ENCODE results near the gene CUL4A.

The CUL4A gene

DNA sequence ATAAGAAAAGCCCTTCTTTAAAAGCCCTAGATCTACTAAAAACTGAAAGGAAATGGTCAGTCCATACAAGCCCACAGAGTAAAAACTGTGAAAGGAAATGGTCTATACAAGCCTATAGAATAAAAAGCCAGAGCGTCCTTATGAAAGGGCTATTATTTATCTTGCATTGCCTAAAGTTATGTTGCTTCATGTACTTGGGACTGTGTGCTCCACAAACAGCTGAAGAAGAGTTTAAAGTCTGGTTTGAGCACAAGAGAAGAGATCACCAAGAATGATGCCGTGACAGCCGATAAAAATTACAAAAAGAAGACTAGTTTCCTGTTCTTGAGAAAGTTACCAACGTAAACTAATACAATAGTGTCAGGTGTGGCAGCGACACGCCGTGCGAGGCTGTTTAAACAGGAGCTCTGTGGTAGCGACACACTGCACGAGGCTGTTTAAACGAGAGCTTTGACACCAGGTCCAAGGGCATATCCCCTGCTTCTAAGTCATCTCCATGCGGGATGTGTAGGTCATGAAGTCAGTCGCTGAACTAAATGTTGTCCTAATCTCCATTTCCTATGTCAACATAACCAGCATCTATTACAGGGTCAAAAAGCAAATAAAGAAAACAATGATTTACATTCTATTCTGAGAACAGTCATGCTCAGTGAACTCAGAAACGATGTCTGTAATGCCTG lies 25.8 kb upstream of the CUL4A start:
- Mint-ChIP-seq H3K4me3 (no peak overlapping the region), H3K4me1 (peaks cover 13% of the 10 kb centered on the region), H3K27ac (no peak overlapping the region), H3K27me3 (ENCODE audit: low read depth, poor library complexity) (peaks cover 3% of the 10 kb centered on the region), H3K9me3 (no peaks in the 10 kb centered on the region), H3K36me3 (ENCODE audit: low read depth) (peaks cover 69% of the 10 kb centered on the region)
- TF ChIP-seq, protein P1, sequence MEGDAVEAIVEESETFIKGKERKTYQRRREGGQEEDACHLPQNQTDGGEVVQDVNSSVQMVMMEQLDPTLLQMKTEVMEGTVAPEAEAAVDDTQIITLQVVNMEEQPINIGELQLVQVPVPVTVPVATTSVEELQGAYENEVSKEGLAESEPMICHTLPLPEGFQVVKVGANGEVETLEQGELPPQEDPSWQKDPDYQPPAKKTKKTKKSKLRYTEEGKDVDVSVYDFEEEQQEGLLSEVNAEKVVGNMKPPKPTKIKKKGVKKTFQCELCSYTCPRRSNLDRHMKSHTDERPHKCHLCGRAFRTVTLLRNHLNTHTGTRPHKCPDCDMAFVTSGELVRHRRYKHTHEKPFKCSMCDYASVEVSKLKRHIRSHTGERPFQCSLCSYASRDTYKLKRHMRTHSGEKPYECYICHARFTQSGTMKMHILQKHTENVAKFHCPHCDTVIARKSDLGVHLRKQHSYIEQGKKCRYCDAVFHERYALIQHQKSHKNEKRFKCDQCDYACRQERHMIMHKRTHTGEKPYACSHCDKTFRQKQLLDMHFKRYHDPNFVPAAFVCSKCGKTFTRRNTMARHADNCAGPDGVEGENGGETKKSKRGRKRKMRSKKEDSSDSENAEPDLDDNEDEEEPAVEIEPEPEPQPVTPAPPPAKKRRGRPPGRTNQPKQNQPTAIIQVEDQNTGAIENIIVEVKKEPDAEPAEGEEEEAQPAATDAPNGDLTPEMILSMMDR (IDR thresholded peaks at IDR 0.05): no peak
- DNase-seq: no peak

DNA sequence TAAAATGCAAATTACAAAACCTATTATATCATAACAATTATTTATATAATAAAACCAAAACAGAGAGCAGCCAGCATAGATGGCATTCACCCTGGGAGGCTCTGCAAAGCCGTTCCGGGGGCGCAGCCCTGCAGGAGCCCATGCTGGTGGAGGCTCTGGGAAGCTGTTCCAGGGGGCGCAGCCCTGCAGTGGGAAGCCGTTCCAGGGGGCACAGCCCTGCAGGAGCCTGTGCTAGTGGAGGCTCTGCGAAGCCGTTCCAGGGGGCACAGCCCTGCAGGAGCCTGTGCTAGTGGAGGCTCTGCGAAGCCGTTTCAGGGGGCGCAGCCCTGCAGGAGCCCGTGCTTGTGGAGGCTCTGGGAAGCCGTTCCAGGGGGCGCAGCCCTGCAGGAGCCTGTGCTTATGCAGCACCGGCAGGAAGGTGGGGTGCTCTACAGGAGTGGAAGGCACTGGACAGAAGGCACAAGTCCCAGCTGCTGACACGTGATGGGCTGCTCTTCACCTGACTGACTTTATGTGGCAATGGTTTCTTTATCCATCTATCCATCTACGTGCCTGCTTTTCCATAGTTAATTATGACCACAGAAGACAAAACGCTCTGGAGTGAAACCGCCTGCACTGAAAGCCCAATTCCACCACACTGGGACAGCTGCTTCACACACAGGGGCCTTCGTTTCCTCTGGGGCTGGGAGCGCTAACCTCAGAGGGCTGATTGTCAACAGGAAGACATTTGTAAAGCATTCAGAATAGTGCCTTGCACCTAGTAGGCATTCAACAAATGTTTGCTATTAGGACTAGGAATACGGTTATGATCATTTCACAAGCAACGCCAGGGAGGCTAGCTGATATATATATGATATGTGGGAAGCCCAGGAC lies 24.6 kb upstream of the CUL4A start:
- H3K4me1 Mint-ChIP-seq: peaks cover 15% of the 10 kb centered on the region
- TF ChIP-seq, protein P1 (IDR thresholded peaks at IDR 0.05): no peak
- DNase-seq: no peak
- peaks cover 73% of the 10 kb centered on the region for H3K36me3 Mint-ChIP-seq (ENCODE audit: low read depth)
- H3K27ac Mint-ChIP-seq: peak overlapping the region; percentile 77
- H3K27me3 Mint-ChIP-seq (ENCODE audit: low read depth, poor library complexity): no peaks in the 10 kb centered on the region
- no peaks in the 10 kb centered on the region for H3K9me3 Mint-ChIP-seq
- no peak overlapping the region for H3K4me3 Mint-ChIP-seq

DNA sequence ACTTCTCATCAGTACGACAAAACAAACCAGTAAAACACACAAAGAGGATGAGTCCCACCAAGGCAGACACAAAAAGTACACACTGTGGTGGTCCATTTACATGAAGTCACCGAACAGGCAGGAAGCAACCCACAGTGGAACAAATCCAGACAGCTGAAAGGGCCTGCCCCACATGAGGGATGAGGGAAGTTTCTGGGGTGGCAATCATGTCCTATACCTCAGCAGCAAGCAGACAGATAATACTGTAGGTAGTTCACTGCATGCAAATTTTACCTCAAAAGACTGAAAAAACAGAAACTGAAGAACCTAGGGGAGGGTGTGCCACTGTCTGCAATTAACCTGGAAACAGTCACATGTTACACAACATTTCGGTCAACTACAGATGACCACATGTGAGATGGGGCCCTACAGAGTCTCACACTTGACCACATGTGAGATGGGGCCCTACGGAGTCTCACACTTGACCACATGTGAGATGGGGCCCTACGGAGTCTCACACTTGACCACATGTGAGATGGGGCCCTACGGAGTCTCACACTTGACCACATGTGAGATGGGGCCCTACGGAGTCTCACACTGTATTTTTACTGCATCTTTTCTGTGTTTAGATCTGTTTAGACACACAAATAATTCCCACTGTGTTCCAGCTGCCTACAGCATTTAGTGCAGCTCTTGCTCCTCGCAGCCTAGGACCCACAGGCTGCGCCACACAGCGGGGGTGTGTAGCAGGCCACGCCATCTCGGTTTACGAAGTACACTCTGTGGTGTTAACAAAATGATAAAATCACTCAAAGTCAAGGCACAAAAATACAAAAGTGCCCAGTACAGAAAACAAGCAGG lies 23.1 kb upstream of the CUL4A start:
- no peaks in the 10 kb centered on the region for H3K27me3 Mint-ChIP-seq (ENCODE audit: low read depth, poor library complexity)
- no peak for DNase-seq
- H3K36me3 Mint-ChIP-seq (ENCODE audit: low read depth): peaks cover 74% of the 10 kb centered on the region
- H3K9me3 Mint-ChIP-seq: no peaks in the 10 kb centered on the region
- TF ChIP-seq, protein P1 (IDR thresholded peaks at IDR 0.05): no peak
- peak overlapping the region; percentile 39 for H3K27ac Mint-ChIP-seq
- no peak overlapping the region for H3K4me3 Mint-ChIP-seq
- H3K4me1 Mint-ChIP-seq: peaks cover 15% of the 10 kb centered on the region

- H3K4me3 Mint-ChIP-seq: no peak overlapping the region
- H3K36me3 Mint-ChIP-seq (ENCODE audit: low read depth): peaks cover 69% of the 10 kb centered on the region
- no peak for DNase-seq
- no peaks in the 10 kb centered on the region for H3K27me3 Mint-ChIP-seq (ENCODE audit: low read depth, poor library complexity)
- H3K4me1 Mint-ChIP-seq: peaks cover 15% of the 10 kb centered on the region
- TF ChIP-seq, protein P1 (IDR thresholded peaks at IDR 0.05): no peak
- H3K27ac Mint-ChIP-seq: peak overlapping the region; percentile 75
- H3K9me3 Mint-ChIP-seq: no peaks in the 10 kb centered on the region
These were observed 22.1 kb upstream of the CUL4A start for GRCh38 chr13:113187263-113187669.

GRCh38 chr13:113187883-113188665 lies 21.3 kb upstream of the CUL4A start:
- H3K9me3 Mint-ChIP-seq: no peaks in the 10 kb centered on the region
- H3K4me3 Mint-ChIP-seq: no peak overlapping the region
- peaks cover 65% of the 10 kb centered on the region for H3K36me3 Mint-ChIP-seq (ENCODE audit: low read depth)
- H3K27ac Mint-ChIP-seq: peak overlapping the region; percentile 47
- peaks cover 15% of the 10 kb centered on the region for H3K4me1 Mint-ChIP-seq
- no peak for DNase-seq
- H3K27me3 Mint-ChIP-seq (ENCODE audit: low read depth, poor library complexity): no peaks in the 10 kb centered on the region
- TF ChIP-seq, protein P1 (IDR thresholded peaks at IDR 0.05): no peak

Measured in nephron progenitor cell (in vitro differentiated cells).